ENCODE results near the gene SMYD3.

- TF ChIP-seq CTCF (IDR thresholded peaks at IDR 0.05; ENCODE audit: insufficient read depth, low read length, poor library complexity, severe bottlenecking), result no peak
- TF ChIP-seq EZH2phosphoT487 (conservative IDR thresholded peaks at IDR 0.05; ENCODE audit: low read length), result no peak
Measured at GRCh38 chr1:246477634-246478033, 29.4 kb downstream of the SMYD3 start.
